ENCODE data around the gene SMARCA1. TPM values are rescaled to one million over a fixed set of nuclear protein-coding genes. Genes with fewer than 3 reads are reported as not detected.

SMARCA1 gene
- total RNA-seq, 6 experiments from 2014 or later, result 61.4 to 71.7 (median 66.2) TPM

DNA sequence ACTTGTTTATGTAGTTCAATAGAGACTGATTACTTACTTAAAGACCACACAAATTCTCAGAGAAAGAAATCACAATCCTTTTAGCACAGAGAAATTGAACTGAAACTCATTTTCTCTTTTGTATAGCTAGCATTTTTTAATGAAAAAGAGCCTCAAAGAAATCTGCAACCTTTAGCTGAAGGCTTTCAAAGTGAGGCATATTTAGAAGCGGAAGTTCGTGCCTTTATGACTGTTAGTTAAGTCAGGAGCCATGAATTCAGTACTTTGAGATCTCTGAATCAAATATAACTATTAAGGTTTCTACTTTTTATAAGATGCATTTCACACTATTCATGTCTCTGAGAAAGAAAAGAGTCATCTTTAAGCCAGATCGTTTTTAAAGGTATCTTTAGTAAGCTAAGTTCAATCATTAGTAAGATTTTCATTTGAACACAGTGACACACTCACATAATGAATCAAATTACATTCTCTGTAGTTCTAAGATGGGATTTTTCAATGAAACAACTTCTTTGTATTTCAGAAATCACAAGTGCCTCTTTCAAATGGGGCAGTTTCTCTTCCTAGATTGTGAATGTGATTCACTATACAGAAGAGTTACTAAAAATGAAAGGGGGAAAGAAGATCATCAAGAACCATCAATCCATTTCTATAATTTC, 61.4 kb downstream of the SMARCA1 start:
- Mint-ChIP-seq H3K27me3 (ENCODE audit: insufficient read depth) (no peaks in the 10 kb centered on the region), H3K4me3 (no peak overlapping the region), H3K36me3 (ENCODE audit: low read depth) (peaks cover 5% of the 10 kb centered on the region; the same call in 1 of the 2 replicates), H3K9me3 (no peaks in the 10 kb centered on the region), H3K4me1 (ENCODE audit: low read depth) (no peaks in the 10 kb centered on the region), H3K27ac (no peak overlapping the region)
- no peak for DNase-seq
- TF ChIP-seq, protein P1, sequence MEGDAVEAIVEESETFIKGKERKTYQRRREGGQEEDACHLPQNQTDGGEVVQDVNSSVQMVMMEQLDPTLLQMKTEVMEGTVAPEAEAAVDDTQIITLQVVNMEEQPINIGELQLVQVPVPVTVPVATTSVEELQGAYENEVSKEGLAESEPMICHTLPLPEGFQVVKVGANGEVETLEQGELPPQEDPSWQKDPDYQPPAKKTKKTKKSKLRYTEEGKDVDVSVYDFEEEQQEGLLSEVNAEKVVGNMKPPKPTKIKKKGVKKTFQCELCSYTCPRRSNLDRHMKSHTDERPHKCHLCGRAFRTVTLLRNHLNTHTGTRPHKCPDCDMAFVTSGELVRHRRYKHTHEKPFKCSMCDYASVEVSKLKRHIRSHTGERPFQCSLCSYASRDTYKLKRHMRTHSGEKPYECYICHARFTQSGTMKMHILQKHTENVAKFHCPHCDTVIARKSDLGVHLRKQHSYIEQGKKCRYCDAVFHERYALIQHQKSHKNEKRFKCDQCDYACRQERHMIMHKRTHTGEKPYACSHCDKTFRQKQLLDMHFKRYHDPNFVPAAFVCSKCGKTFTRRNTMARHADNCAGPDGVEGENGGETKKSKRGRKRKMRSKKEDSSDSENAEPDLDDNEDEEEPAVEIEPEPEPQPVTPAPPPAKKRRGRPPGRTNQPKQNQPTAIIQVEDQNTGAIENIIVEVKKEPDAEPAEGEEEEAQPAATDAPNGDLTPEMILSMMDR (IDR thresholded peaks at IDR 0.05), result no peak

DNA sequence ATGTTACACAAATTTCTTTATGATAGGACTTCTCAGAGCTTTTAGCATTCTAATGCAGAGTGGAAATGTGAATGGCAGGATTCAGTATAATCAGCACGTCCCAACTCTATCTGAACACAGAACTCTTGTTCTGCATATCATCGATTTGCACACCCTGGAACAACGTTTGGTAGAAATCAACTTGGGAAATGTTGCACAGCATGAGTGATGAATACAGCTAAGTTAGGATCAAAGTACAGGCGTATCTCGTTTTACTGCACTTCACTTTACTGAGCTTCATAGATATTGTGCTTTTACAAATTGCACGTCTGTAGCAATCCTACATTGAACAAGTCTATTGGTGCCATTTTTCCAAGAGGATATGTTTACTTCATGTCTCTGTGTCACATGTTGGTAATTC, 70.8 kb downstream of the SMARCA1 start:
- no peak for DNase-seq
- no peaks in the 10 kb centered on the region for H3K27me3 Mint-ChIP-seq (ENCODE audit: insufficient read depth)

DNA sequence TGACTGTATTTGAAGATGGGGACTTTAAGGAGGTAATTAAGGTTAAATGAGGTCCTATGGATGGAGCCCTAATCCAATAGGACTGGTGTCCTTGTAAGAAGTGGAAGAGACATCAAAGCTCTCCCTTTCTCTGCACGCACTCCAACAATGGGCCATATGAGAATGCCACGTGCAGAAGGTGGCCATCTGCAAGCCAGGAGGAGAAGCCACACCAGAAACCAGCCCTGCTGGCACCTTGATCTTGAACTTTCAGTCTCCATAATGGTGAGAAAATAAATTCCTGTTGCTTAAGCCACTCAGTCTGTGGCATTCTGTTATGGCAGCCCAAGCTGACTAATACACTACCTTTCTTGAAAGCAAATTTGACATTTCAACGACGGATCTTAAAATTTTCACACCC, 73.2 kb downstream of the SMARCA1 start:
- TF ChIP-seq, protein P1 (IDR thresholded peaks at IDR 0.05), result no peak
- no peak overlapping the region for H3K4me3 Mint-ChIP-seq
- no peak for DNase-seq
- no peaks in the 10 kb centered on the region for H3K4me1 Mint-ChIP-seq (ENCODE audit: low read depth)
- H3K9me3 Mint-ChIP-seq, result no peaks in the 10 kb centered on the region
- H3K36me3 Mint-ChIP-seq (ENCODE audit: low read depth), result peaks cover 16% of the 10 kb centered on the region
- H3K27ac Mint-ChIP-seq, result no peak overlapping the region
- H3K27me3 Mint-ChIP-seq (ENCODE audit: insufficient read depth), result no peaks in the 10 kb centered on the region

More for the DNA sequence above, 70.8 kb downstream of the SMARCA1 start:
- H3K4me3 Mint-ChIP-seq, result no peak overlapping the region
- TF ChIP-seq, protein P1 (IDR thresholded peaks at IDR 0.05), result no peak
- H3K9me3 Mint-ChIP-seq, result no peaks in the 10 kb centered on the region
- peaks cover 13% of the 10 kb centered on the region for H3K36me3 Mint-ChIP-seq (ENCODE audit: low read depth)
- no peak overlapping the region for H3K27ac Mint-ChIP-seq
- no peaks in the 10 kb centered on the region for H3K4me1 Mint-ChIP-seq (ENCODE audit: low read depth)

DNA sequence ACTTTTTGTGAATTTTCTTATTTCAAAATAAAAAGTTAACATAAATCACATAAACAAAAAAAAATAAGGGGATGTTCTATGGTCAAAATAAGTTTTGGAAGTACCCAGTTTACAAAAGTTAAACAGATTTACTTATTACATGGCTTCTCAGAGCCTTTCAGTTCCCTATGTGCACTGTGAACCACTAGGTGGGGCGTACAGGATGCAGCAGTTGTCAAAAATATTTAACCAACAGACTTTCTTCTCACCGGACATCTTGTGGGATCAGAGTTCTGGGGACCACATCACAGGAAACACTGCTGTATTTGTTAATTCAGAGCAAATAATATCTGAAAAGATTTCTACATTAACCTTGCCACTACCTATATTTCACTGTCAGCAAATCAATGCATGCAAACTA, 74.1 kb downstream of the SMARCA1 start:
- Mint-ChIP-seq H3K27ac (no peak overlapping the region), H3K9me3 (no peaks in the 10 kb centered on the region), H3K4me3 (no peak overlapping the region), H3K27me3 (ENCODE audit: insufficient read depth) (no peaks in the 10 kb centered on the region), H3K36me3 (ENCODE audit: low read depth) (peaks cover 10% of the 10 kb centered on the region), H3K4me1 (ENCODE audit: low read depth) (no peaks in the 10 kb centered on the region)
- DNase-seq, result no peak
- TF ChIP-seq, protein P1 (IDR thresholded peaks at IDR 0.05), result peak; percentile 21; the same call in 1 of the 2 replicates

DNA sequence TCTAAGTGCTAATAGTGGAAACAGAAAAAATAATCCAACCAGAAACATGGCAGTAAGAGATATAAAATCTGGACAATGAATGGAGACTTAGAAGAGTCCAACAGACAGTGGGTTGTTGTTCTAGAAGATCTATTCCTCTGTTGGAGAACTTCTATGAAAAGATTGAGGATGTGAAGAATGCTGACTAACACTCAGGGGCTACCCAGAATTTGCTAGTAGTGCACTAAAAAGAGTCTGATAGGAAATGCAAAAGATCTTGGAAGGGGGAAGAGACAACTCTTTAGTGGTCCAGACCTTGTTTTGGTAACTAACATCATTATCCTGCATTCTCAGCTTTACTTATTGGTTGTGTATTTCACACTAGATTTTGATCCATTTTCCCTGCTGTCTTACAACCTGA, 77.9 kb downstream of the SMARCA1 start:
- Mint-ChIP-seq H3K27ac (no peak overlapping the region), H3K4me1 (ENCODE audit: low read depth) (no peaks in the 10 kb centered on the region), H3K4me3 (no peak overlapping the region), H3K27me3 (ENCODE audit: insufficient read depth) (no peaks in the 10 kb centered on the region), H3K36me3 (ENCODE audit: low read depth) (peaks cover 10% of the 10 kb centered on the region; the same call in 1 of the 2 replicates), H3K9me3 (no peaks in the 10 kb centered on the region)
- DNase-seq, result no peak
- TF ChIP-seq, protein P1 (IDR thresholded peaks at IDR 0.05), result no peak

Data from HFFc6 (cell line).